MM.1S (cell line): ENCODE data around the gene PCDHGA3.
"Not testable (repeated sequence)": the region's sequence is repeated elsewhere in the genome, so short reads cannot be mapped to it uniquely, and the experiment has no call there.

Experiments used
- CTCF ChIP-seq: fragments of 300-600 bp; sonication (generic); IDR thresholded peaks from 2 replicates; pipeline ENCODE4 v1.5.1; 2016; ENCODE audit warnings: antibody characterized with exemption, low read length, mixed read lengths
- EZH2phosphoT487 ChIP-seq: fragments of 300-600 bp; sonication (generic); IDR thresholded peaks from 2 replicates; pipeline ENCODE4 v1.6.1; 2018; ENCODE audit warnings: antibody characterized with exemption, low read length

GRCh38 chr5:141340781-141341354, 2.8 kb upstream of the PCDHGA3 start:
- TF ChIP-seq EZH2phosphoT487, CTCF: not testable (repeated sequence)
